Measurements from ENCODE around the gene EFNA2. TPM values are rescaled to one million over a fixed set of nuclear protein-coding genes. Genes with fewer than 3 reads are reported as not detected.
A peak's percentile ranks its signal among the peaks of the same experiment; 100 is the strongest.

The EFNA2 gene
- total RNA-seq, 1 donor, result not detected

GRCh38 chr19:1271528-1272422, 13.9 kb upstream of the EFNA2 start:
- peaks cover 87% of the 10 kb centered on the region for H3K4me1 ChIP-seq (ENCODE audit: insufficient read depth, low read length)
- no peaks in the 10 kb centered on the region for H3K27me3 ChIP-seq (ENCODE audit: insufficient read depth, low read length)
- H3K4me3 ChIP-seq (ENCODE audit: low read length), result no peak overlapping the region
- H3K9me3 ChIP-seq (ENCODE audit: low read depth, low read length), result no peaks in the 10 kb centered on the region

GRCh38 chr19:1272423-1273262, 13.0 kb upstream of the EFNA2 start:
- no peaks in the 10 kb centered on the region for H3K27me3 ChIP-seq (ENCODE audit: insufficient read depth, low read length)
- H3K4me3 ChIP-seq (ENCODE audit: low read length), result no peak overlapping the region
- H3K4me1 ChIP-seq (ENCODE audit: insufficient read depth, low read length), result peaks cover 84% of the 10 kb centered on the region
- H3K9me3 ChIP-seq (ENCODE audit: low read depth, low read length), result no peaks in the 10 kb centered on the region

- Histone ChIP-seq H3K4me3 (ENCODE audit: low read length) (no peak overlapping the region), H3K4me1 (ENCODE audit: insufficient read depth, low read length) (peaks cover 76% of the 10 kb centered on the region), H3K9me3 (ENCODE audit: low read depth, low read length) (no peaks in the 10 kb centered on the region), H3K27me3 (ENCODE audit: insufficient read depth, low read length) (no peaks in the 10 kb centered on the region)
These were observed 12.2 kb upstream of the EFNA2 start for GRCh38 chr19:1273263-1274041.

GRCh38 chr19:1274081-1274851, 11.4 kb upstream of the EFNA2 start:
- Histone ChIP-seq H3K9me3 (ENCODE audit: low read depth, low read length) (no peaks in the 10 kb centered on the region), H3K4me3 (ENCODE audit: low read length) (no peak overlapping the region), H3K4me1 (ENCODE audit: insufficient read depth, low read length) (peaks cover 71% of the 10 kb centered on the region), H3K27me3 (ENCODE audit: insufficient read depth, low read length) (no peaks in the 10 kb centered on the region)

GRCh38 chr19:1274852-1275259, 10.8 kb upstream of the EFNA2 start:
- peak overlapping the region; percentile 61 for H3K4me3 ChIP-seq (ENCODE audit: low read length)
- no peaks in the 10 kb centered on the region for H3K9me3 ChIP-seq (ENCODE audit: low read depth, low read length)
- no peaks in the 10 kb centered on the region for H3K27me3 ChIP-seq (ENCODE audit: insufficient read depth, low read length)
- H3K4me1 ChIP-seq (ENCODE audit: insufficient read depth, low read length), result peaks cover 69% of the 10 kb centered on the region

- no peaks in the 10 kb centered on the region for H3K9me3 ChIP-seq (ENCODE audit: low read depth, low read length)
These were observed 10.3 kb upstream of the EFNA2 start, which contains the start of gene FAM174C for GRCh38 chr19:1275260-1275975. TSS of gene FAM174C (plus strand) at chr19:1275530. CDS start at chr19:1275550, 20 bp downstream.

GRCh38 chr19:1275976-1276627, 9.6 kb upstream of the EFNA2 start:
- Histone ChIP-seq H3K9me3 (ENCODE audit: low read depth, low read length) (no peaks in the 10 kb centered on the region), H3K4me3 (ENCODE audit: low read length) (peak overlapping the region; percentile 61), H3K4me1 (ENCODE audit: insufficient read depth, low read length) (peaks cover 56% of the 10 kb centered on the region), H3K27me3 (ENCODE audit: insufficient read depth, low read length) (no peaks in the 10 kb centered on the region)

More at GRCh38 chr19:1275260-1275975, 10.3 kb upstream of the EFNA2 start, which contains the start of gene FAM174C:
- H3K4me1 ChIP-seq (ENCODE audit: insufficient read depth, low read length), result peaks cover 63% of the 10 kb centered on the region
- no peaks in the 10 kb centered on the region for H3K27me3 ChIP-seq (ENCODE audit: insufficient read depth, low read length)
- peak within 1 kb of the TSS; percentile 61 for H3K4me3 ChIP-seq (ENCODE audit: low read length)

GRCh38 chr19:1276628-1277022, 9.0 kb upstream of the EFNA2 start:
- Histone ChIP-seq H3K9me3 (ENCODE audit: low read depth, low read length) (no peaks in the 10 kb centered on the region), H3K4me1 (ENCODE audit: insufficient read depth, low read length) (peaks cover 51% of the 10 kb centered on the region), H3K4me3 (ENCODE audit: low read length) (peak overlapping the region; percentile 61), H3K27me3 (ENCODE audit: insufficient read depth, low read length) (no peaks in the 10 kb centered on the region)

- H3K4me1 ChIP-seq (ENCODE audit: insufficient read depth, low read length), result peaks cover 47% of the 10 kb centered on the region
- no peak overlapping the region for H3K4me3 ChIP-seq (ENCODE audit: low read length)
- no peaks in the 10 kb centered on the region for H3K9me3 ChIP-seq (ENCODE audit: low read depth, low read length)
- H3K27me3 ChIP-seq (ENCODE audit: insufficient read depth, low read length), result no peaks in the 10 kb centered on the region
These were observed 8.6 kb upstream of the EFNA2 start for GRCh38 chr19:1277061-1277460.

- Histone ChIP-seq H3K4me3 (ENCODE audit: low read length) (no peak overlapping the region), H3K4me1 (ENCODE audit: insufficient read depth, low read length) (peaks cover 37% of the 10 kb centered on the region), H3K27me3 (ENCODE audit: insufficient read depth, low read length) (no peaks in the 10 kb centered on the region), H3K9me3 (ENCODE audit: low read depth, low read length) (no peaks in the 10 kb centered on the region)
These were observed 7.6 kb upstream of the EFNA2 start for GRCh38 chr19:1278074-1278473.

- H3K4me3 ChIP-seq (ENCODE audit: low read length), result no peak overlapping the region
- H3K9me3 ChIP-seq (ENCODE audit: low read depth, low read length), result no peaks in the 10 kb centered on the region
- H3K4me1 ChIP-seq (ENCODE audit: insufficient read depth, low read length), result peaks cover 27% of the 10 kb centered on the region
- H3K27me3 ChIP-seq (ENCODE audit: insufficient read depth, low read length), result peaks cover under 1% of the 10 kb centered on the region
These were observed 6.7 kb upstream of the EFNA2 start for GRCh38 chr19:1278713-1279660.

GRCh38 chr19:1279782-1280341, 5.8 kb upstream of the EFNA2 start:
- H3K4me3 ChIP-seq (ENCODE audit: low read length), result no peak overlapping the region
- no peaks in the 10 kb centered on the region for H3K9me3 ChIP-seq (ENCODE audit: low read depth, low read length)
- peaks cover 9% of the 10 kb centered on the region for H3K27me3 ChIP-seq (ENCODE audit: insufficient read depth, low read length)
- H3K4me1 ChIP-seq (ENCODE audit: insufficient read depth, low read length), result peaks cover 19% of the 10 kb centered on the region

Data from mononuclear cell (primary cell).